ENCODE measurements around the gene G0S2.

DNA sequence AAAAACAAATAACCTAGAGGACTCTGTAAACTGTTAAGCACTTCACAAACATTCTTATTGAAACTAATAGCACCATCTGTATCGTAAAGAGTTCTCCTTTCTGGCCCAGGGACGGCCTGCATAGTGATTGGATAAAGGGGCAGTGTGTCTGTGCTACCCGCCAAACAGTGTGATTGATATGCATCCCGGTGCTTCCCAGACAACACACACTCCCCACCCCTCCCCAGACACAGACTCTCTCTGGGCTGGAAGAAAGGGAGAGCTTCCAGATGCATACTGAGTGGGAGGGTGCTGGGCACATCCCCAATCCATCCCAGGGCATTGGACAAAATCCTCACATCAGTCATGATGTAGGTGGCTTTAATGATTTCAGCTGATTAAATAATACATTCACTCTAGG, 33.1 kb downstream of the G0S2 start:
- TF ChIP-seq TAF1 (IDR thresholded peaks at IDR 0.05; ENCODE audit: borderline replicate concordance, low read depth, low read length) (no peak), POLR2A (IDR thresholded peaks at IDR 0.05; ENCODE audit: low read depth, low read length) (no peak)

Data from GM12892 (cell line).